A673 (cell line): Measurements from ENCODE around the gene DPF3. TPM values are rescaled to one million over a fixed set of nuclear protein-coding genes. Genes with fewer than 3 reads are reported as not detected.

Source experiments
- BruUV-seq: library from RNA; stranded (reverse); fragments of 400-500 nt; replicated peaks from 2 replicates; lab custom pipeline; 2021; lab: Mats Ljungman, UMichigan
- CTCF ChIA-PET: fragments of 300-600 bp; sonication (Branson Sonifier 250); formaldehyde crosslinking; loops from one replicate; lab custom pipeline; 2022; ENCODE audit warnings: antibody characterized with exemption; lab: Charles Lee
- POLR2A ChIA-PET: fragments of 300-600 bp; sonication (Branson Sonifier 250); formaldehyde crosslinking; loops from one replicate; lab custom pipeline; 2022; ENCODE audit warnings: antibody characterized with exemption; ENCODE audit not compliant: low non-redundant PET; lab: Charles Lee
- DNase-seq: peaks from one replicate; pipeline ENCODE4 v3.0.0-alpha.2; 2015; ENCODE audit warnings: low spot score
- H3K27ac ChIP-seq: fragments of 200-600 bp; sonication (generic); 2 replicates; pipeline ENCODE4 v1.5.1; 2016; ENCODE audit warnings: mixed run types, low read depth, mild to moderate bottlenecking, mixed read lengths, antibody characterized with exemption, low read length; ENCODE audit not compliant: poor library complexity, severe bottlenecking
- H3K27me3 ChIP-seq: fragments of 200-600 bp; sonication (generic); replicated peaks from 2 replicates; pipeline ENCODE4 v1.6.1; 2017; ENCODE audit warnings: mixed run types, low read depth, mild to moderate bottlenecking, mixed read lengths, antibody characterized with exemption, low read length; ENCODE audit not compliant: insufficient read depth, poor library complexity
- H3K36me3 ChIP-seq: fragments of 200-600 bp; sonication (generic); 2 replicates; pipeline ENCODE4 v1.6.1; 2016; ENCODE audit warnings: mixed run types, mild to moderate bottlenecking, mixed read lengths, antibody characterized with exemption, low read length; ENCODE audit not compliant: insufficient read depth, poor library complexity, severe bottlenecking
- H3K4me1 ChIP-seq: fragments of 200-600 bp; sonication (generic); 2 replicates; pipeline ENCODE4 v1.6.1; 2017; ENCODE audit warnings: mixed run types, mild to moderate bottlenecking, mixed read lengths, antibody characterized with exemption, low read length; ENCODE audit not compliant: insufficient read depth, poor library complexity, severe bottlenecking
- H3K4me3 ChIP-seq: fragments of 200-600 bp; sonication (generic); 2 replicates; pipeline ENCODE4 v1.5.1; 2016; ENCODE audit warnings: low read depth, mixed run types, mild to moderate bottlenecking, mixed read lengths, low read length; ENCODE audit not compliant: poor library complexity, severe bottlenecking
- H3K9me3 ChIP-seq: fragments of 200-600 bp; sonication (generic); 2 replicates; pipeline ENCODE4 v1.6.1; 2016; ENCODE audit warnings: mixed run types, low read depth, mild to moderate bottlenecking, mixed read lengths, antibody characterized with exemption, low read length; ENCODE audit not compliant: poor library complexity, severe bottlenecking
- EZH2 ChIP-seq: fragments of 200-600 bp; sonication (generic); IDR thresholded peaks from 2 replicates; pipeline ENCODE4 v1.6.1; 2017; ENCODE audit warnings: borderline replicate concordance, low read depth, mild to moderate bottlenecking, mixed read lengths, antibody characterized with exemption, low read length; ENCODE audit not compliant: poor library complexity, severe bottlenecking
- intact Hi-C: fragments of 100-400 bp; cut with micrococcal nuclease; formaldehyde crosslinking; loops from one replicate; pipeline ENCODE4 v1.10.0; 2022; ENCODE audit not compliant: unreplicated experiment
- total RNA-seq: library from RNA; stranded (reverse); gene quantifications from 2 replicates; pipeline ENCODE4 v1.2.3, GENCODE V29; 2021
- TF ChIP-seq, protein P1 (sequence below): fragments of 300-800, 200-600 bp; sonication (generic); conservative IDR thresholded peaks from 2 replicates; pipeline ENCODE4 v1.5.1; 2017; ENCODE audit warnings: low read depth, mild to moderate bottlenecking, antibody characterized with exemption, low read length, moderate library complexity, mixed read lengths

The DPF3 gene
- total RNA-seq, 1 experiment from 2014 or later = 15.7 TPM

GRCh38 chr14:72792051-72792788, 101.7 kb downstream of the DPF3 start:
- Histone ChIP-seq H3K4me1 (no peaks in the 10 kb centered on the region), H3K27me3 (no peaks in the 10 kb centered on the region), H3K4me3 (no peak overlapping the region), H3K36me3 (no peaks in the 10 kb centered on the region), H3K27ac (no peak overlapping the region), H3K9me3 (no peaks in the 10 kb centered on the region)
- TF ChIP-seq, protein P1, sequence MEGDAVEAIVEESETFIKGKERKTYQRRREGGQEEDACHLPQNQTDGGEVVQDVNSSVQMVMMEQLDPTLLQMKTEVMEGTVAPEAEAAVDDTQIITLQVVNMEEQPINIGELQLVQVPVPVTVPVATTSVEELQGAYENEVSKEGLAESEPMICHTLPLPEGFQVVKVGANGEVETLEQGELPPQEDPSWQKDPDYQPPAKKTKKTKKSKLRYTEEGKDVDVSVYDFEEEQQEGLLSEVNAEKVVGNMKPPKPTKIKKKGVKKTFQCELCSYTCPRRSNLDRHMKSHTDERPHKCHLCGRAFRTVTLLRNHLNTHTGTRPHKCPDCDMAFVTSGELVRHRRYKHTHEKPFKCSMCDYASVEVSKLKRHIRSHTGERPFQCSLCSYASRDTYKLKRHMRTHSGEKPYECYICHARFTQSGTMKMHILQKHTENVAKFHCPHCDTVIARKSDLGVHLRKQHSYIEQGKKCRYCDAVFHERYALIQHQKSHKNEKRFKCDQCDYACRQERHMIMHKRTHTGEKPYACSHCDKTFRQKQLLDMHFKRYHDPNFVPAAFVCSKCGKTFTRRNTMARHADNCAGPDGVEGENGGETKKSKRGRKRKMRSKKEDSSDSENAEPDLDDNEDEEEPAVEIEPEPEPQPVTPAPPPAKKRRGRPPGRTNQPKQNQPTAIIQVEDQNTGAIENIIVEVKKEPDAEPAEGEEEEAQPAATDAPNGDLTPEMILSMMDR = no peak
- no peak for TF ChIP-seq EZH2
- no peak for DNase-seq
- CTCF ChIA-PET = no interaction called here
- POLR2A ChIA-PET = no interaction called here
- BruUV-seq = no TSS peak
- intact Hi-C loops = no loop called here

- Histone ChIP-seq H3K27ac (no peak overlapping the region), H3K27me3 (no peaks in the 10 kb centered on the region), H3K36me3 (no peaks in the 10 kb centered on the region), H3K4me1 (no peaks in the 10 kb centered on the region), H3K9me3 (no peaks in the 10 kb centered on the region), H3K4me3 (no peak overlapping the region)
- BruUV-seq = no TSS peak
- no peak for TF ChIP-seq EZH2
- TF ChIP-seq, protein P1 = no peak
- DNase-seq = no peak
- POLR2A ChIA-PET = no interaction called here
- CTCF ChIA-PET = no interaction called here
- intact Hi-C loops = no loop called here
Observed at GRCh38 chr14:72790887-72791566, 102.9 kb downstream of the DPF3 start.

DNA sequence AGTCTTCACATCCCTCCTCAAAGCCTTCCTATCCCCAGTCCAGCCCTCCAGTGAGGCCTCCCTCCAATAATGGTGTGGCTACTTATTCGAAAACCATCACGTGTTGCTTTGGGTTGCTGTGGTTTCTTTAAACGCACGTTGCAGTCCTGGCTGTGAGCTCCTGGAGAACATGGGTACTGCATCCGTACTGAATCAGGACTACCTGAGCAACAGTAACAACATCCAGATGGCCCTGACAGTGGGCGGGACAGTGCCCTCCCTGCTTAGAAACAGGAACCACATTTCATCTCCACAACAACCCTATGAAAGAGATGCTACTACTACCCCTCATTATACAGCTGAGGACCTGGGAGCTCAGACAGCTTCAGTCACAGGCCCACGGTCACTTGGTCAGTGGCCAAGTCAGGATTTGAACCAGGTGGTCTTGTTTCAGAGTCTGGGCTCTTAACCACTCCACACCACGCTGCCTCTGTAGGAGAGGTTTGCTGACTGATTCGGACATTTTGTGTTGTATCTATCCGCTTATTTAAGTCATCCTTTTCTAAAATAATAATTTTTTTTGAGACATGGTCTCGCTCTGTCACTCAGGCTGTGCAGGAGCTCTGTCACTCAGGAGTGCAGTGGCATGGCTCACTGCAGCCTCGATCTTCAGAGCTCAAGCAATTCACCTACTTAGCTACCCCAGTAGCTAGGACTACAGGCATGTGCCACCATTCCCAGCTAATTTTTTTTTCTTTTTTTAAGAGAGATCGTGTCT, 104.8 kb downstream of the DPF3 start:
- DNase-seq = no peak
- intact Hi-C loops = no loop called here
- no TSS peak for BruUV-seq
- ChIA-PET CTCF (no interaction called here), POLR2A (no interaction called here)
- Histone ChIP-seq H3K27ac (no peak overlapping the region), H3K4me1 (no peaks in the 10 kb centered on the region), H3K9me3 (no peaks in the 10 kb centered on the region), H3K4me3 (no peak overlapping the region), H3K36me3 (no peaks in the 10 kb centered on the region), H3K27me3 (no peaks in the 10 kb centered on the region)
- TF ChIP-seq, protein P1 = no peak
- no peak for TF ChIP-seq EZH2
